Endothelial cell of umbilical vein (primary cell): ENCODE results near the gene RBM44. TPM values are rescaled to one million over a fixed set of nuclear protein-coding genes. Genes with fewer than 3 reads are reported as not detected.

Experiments
- BruUV-seq: library from RNA; stranded (reverse); fragments of 400-500 nt; replicated peaks from 2 replicates; lab custom pipeline; 2021; lab: Mats Ljungman, UMichigan
- CTCF ChIA-PET: fragments of 300-600, 350-600 bp; sonication (Branson Sonifier 250); formaldehyde crosslinking; loops from one replicate; lab custom pipeline; 2021; ENCODE audit warnings: antibody characterized with exemption, inconsistent platforms; lab: Charles Lee
- POLR2A ChIA-PET: fragments of 300-600, 350-600 bp; sonication (Branson Sonifier 250); formaldehyde crosslinking; loops from one replicate; lab custom pipeline; 2021; ENCODE audit warnings: antibody characterized with exemption, inconsistent platforms; lab: Charles Lee
- DNase-seq: peaks from one replicate; pipeline ENCODE4 v3.0.0-alpha.2; 2011; ENCODE audit warnings: low read depth, low spot score
- FAIRE-seq: peaks from 2 replicates; lab custom pipeline; 2011; peaks lifted over from hg19 to GRCh38; lab: Jason Lieb, UNC
- H2AFZ ChIP-seq: 2 replicates; pipeline ENCODE4 v1.6.0; 2012; ENCODE audit warnings: low read depth, low read length, control low read depth, inconsistent platforms
- H3K27ac ChIP-seq: 2 replicates; pipeline ENCODE4 v1.5.1; 2011; ENCODE audit warnings: low read depth, mild to moderate bottlenecking, control low read depth, low read length, moderate library complexity; ENCODE audit not compliant: insufficient read depth
- H3K27me3 ChIP-seq, 2 experiments: 2 replicates each; pipeline versions ENCODE4 v1.6.0 to v1.6.1; 2011; ENCODE audit warnings: low read length in 2 of 2, mixed read lengths in 1 of 2; ENCODE audit not compliant: control insufficient read depth in 2 of 2, insufficient read depth in 2 of 2
- H3K36me3 ChIP-seq, 2 experiments: 2 replicates in 1 of 2; 3 replicates in 1 of 2; pipeline ENCODE4 v1.5.1; 2011; ENCODE audit warnings: low read length in 2 of 2, mild to moderate bottlenecking in 1 of 2, moderate library complexity in 1 of 2; ENCODE audit not compliant: control insufficient read depth in 2 of 2, insufficient read depth in 2 of 2; ENCODE audit errors: extremely low read depth in 1 of 2
- H3K4me1 ChIP-seq: 3 replicates; pipeline ENCODE4 v1.5.1; 2011; ENCODE audit warnings: mild to moderate bottlenecking, low read length; ENCODE audit not compliant: control insufficient read depth, insufficient read depth; ENCODE audit errors: extremely low read depth
- H3K4me2 ChIP-seq: 2 replicates; pipeline ENCODE4 v1.6.1; 2011; ENCODE audit warnings: low read length, control low read depth, mixed read lengths; ENCODE audit not compliant: insufficient read depth
- H3K4me3 ChIP-seq, 3 experiments: fragments of 200-600 bp in 1 of 3; sonication (generic), shearing (Covaris generic) in 1 of 3; replicated peaks in 1 of 3; 2 replicates each; pipeline ENCODE4 v1.5.1; 2011 to 2016; ENCODE audit warnings: control low read depth in 3 of 3, low read length in 3 of 3, mild to moderate bottlenecking in 2 of 3, inconsistent platforms in 1 of 3, low read depth in 1 of 3, moderate library complexity in 1 of 3; ENCODE audit not compliant: insufficient read depth in 1 of 3
- H3K79me2 ChIP-seq: 2 replicates; pipeline ENCODE4 v1.6.0; 2012; ENCODE audit warnings: low read length, inconsistent platforms; ENCODE audit not compliant: control insufficient read depth, insufficient read depth
- H3K9ac ChIP-seq: replicated peaks from 2 replicates; pipeline ENCODE3; 2011; ENCODE audit warnings: low read length, control low read depth; ENCODE audit not compliant: insufficient read depth; ENCODE audit errors: extremely low read depth
- H3K9me1 ChIP-seq: replicated peaks from 3 replicates; pipeline ENCODE4 v1.6.0; 2011; ENCODE audit warnings: mild to moderate bottlenecking, low read length; ENCODE audit not compliant: control insufficient read depth, insufficient read depth; ENCODE audit errors: extremely low read depth
- H3K9me3 ChIP-seq: replicated peaks from 2 replicates; pipeline ENCODE4 v1.5.1; 2012; ENCODE audit warnings: low read length, inconsistent platforms; ENCODE audit not compliant: control insufficient read depth, insufficient read depth
- H4K20me1 ChIP-seq: replicated peaks from 2 replicates; pipeline ENCODE3; 2011; ENCODE audit warnings: mild to moderate bottlenecking, low read length; ENCODE audit not compliant: control insufficient read depth, insufficient read depth; ENCODE audit errors: extremely low read depth
- CTCF ChIP-seq, 2 donors: IDR thresholded peaks; 1 replicate in 1 of 2; 2 replicates in 1 of 2; pipeline ENCODE4 v1.5.1; 2011; ENCODE audit warnings: low read length in 2 of 2, mild to moderate bottlenecking in 2 of 2, moderate library complexity in 2 of 2, control low read depth in 1 of 2, inconsistent platforms in 1 of 2, low read depth in 1 of 2; ENCODE audit not compliant: insufficient read depth in 1 of 2; ENCODE audit errors: extremely low read depth in 1 of 2
- EZH2 ChIP-seq: IDR thresholded peaks from 2 replicates; pipeline ENCODE4 v1.6.1; 2012; ENCODE audit warnings: borderline replicate concordance, low read depth, mild to moderate bottlenecking, moderate library complexity, low read length, inconsistent platforms; ENCODE audit not compliant: severe bottlenecking
- FOS ChIP-seq: IDR thresholded peaks from 2 replicates; pipeline ENCODE4 v1.6.1; 2011; ENCODE audit warnings: mild to moderate bottlenecking, low read length, moderate library complexity, borderline replicate concordance; ENCODE audit not compliant: insufficient read depth
- GATA2 ChIP-seq: IDR thresholded peaks from 2 replicates; pipeline ENCODE4 v1.7.0; 2011; ENCODE audit warnings: low read depth, mild to moderate bottlenecking, moderate library complexity, mixed read lengths, low read length; ENCODE audit not compliant: insufficient read length, insufficient read depth
- JUN ChIP-seq: IDR thresholded peaks from 2 replicates; pipeline ENCODE4 v1.6.1; 2011; ENCODE audit warnings: borderline replicate concordance, low read depth; ENCODE audit not compliant: insufficient read length, insufficient read depth
- MYC ChIP-seq: IDR thresholded peaks from one replicate; pipeline ENCODE4 v1.6.1; 2011; ENCODE audit warnings: mild to moderate bottlenecking, low read depth, low read length
- POLR2A ChIP-seq: IDR thresholded peaks from 2 replicates; pipeline ENCODE4 v1.6.1; 2012; ENCODE audit warnings: low read depth, mild to moderate bottlenecking, control low read depth, low read length
- POLR2AphosphoS5 ChIP-seq: IDR thresholded peaks from 2 replicates; pipeline ENCODE4 v1.6.1; 2012; ENCODE audit warnings: low read depth, mild to moderate bottlenecking, control low read depth, low read length, moderate library complexity; ENCODE audit not compliant: insufficient read depth
- dilution Hi-C: fragments of 300-500 bp; cut with MboI; formaldehyde crosslinking; loops from one replicate; pipeline ENCODE4 v1.15.0; 2019; ENCODE audit warnings: low sequenced_read_pairs; ENCODE audit not compliant: extremely low pct_ligation_motif_present
- intact Hi-C: fragments of 100-400 bp; cut with micrococcal nuclease; formaldehyde crosslinking; loops from one replicate; pipeline ENCODE4 v1.10.0; 2022
- polyA plus RNA-seq, 4 experiments: library from polyadenylated mRNA; depleted of rRNA in 3 of 4; stranded (reverse) in 3 of 4; unstranded in 1 of 4; fragments of >200 nt; gene quantifications; 2 replicates each; pipeline versions ENCODE4 v1.2.1 to v1.2.3, GENCODE V29; 2011 to 2012; ENCODE audit warnings: missing spikeins in 1 of 4
- total RNA-seq: library from RNA; stranded (reverse); gene quantifications from 2 replicates; pipeline ENCODE4 v1.2.3, GENCODE V29; 2021
- TF ChIP-seq, protein P1 (sequence below): IDR thresholded peaks from 2 replicates; pipeline ENCODE4 v1.6.1; 2011; ENCODE audit not compliant: insufficient read depth, insufficient read length

The RBM44 gene
- total and polyA plus RNA-seq, 2 donors (not counting 3 experiments of a cell fraction or from before 2014, with no cell fraction given), result 0.14 to 0.53 TPM

GRCh38 chr2:237876951-237877491 is 78.4 kb downstream of the RBM44 start:
- ChIA-PET CTCF (no interaction called here), POLR2A (no interaction called here)
- no peaks in the 10 kb centered on the region for H4K20me1 ChIP-seq
- no peak overlapping the region for H2AFZ ChIP-seq
- H3K4me3 ChIP-seq, result no peak overlapping the region
- TF ChIP-seq CTCF (IDR thresholded peaks at IDR 0.05; ENCODE audit: extremely low read depth in 1 of 2, insufficient read depth in 1 of 2, low read depth in 1 of 2, low read length in 2 of 2), result no peak
- H3K9me1 ChIP-seq, result no peaks in the 10 kb centered on the region
- no TSS peak for BruUV-seq
- DNase-seq (no peak), FAIRE-seq (no peak)
- no peak overlapping the region for H3K4me2 ChIP-seq
- no peaks in the 10 kb centered on the region for H3K27me3 ChIP-seq
- H3K9ac ChIP-seq, result no peak overlapping the region
- no peaks in the 10 kb centered on the region for H3K36me3 ChIP-seq
- no peak overlapping the region for H3K27ac ChIP-seq
- no peaks in the 10 kb centered on the region for H3K4me1 ChIP-seq
- intact Hi-C loops (no loop called here), dilution Hi-C loops (no loop called here)
- H3K9me3 ChIP-seq, result no peaks in the 10 kb centered on the region
- no peaks in the 10 kb centered on the region for H3K79me2 ChIP-seq

GRCh38 chr2:237877576-237878307 is 79.2 kb downstream of the RBM44 start:
- no peaks in the 10 kb centered on the region for H3K4me1 ChIP-seq
- POLR2A ChIA-PET, result no interaction called here

More at GRCh38 chr2:237877576-237878307, 79.2 kb downstream of the RBM44 start:
- Histone ChIP-seq H3K9me3 (no peaks in the 10 kb centered on the region), H3K79me2 (no peaks in the 10 kb centered on the region), H2AFZ (no peak overlapping the region), H3K27ac (no peak overlapping the region), H3K36me3 (no peaks in the 10 kb centered on the region), H3K9ac (no peak overlapping the region), H3K4me3 (no peak overlapping the region), H3K4me2 (no peak overlapping the region), H3K9me1 (no peaks in the 10 kb centered on the region), H3K27me3 (no peaks in the 10 kb centered on the region), H4K20me1 (no peaks in the 10 kb centered on the region)
- TF ChIP-seq POLR2AphosphoS5 (no peak), POLR2A (no peak), EZH2 (no peak), FOS (no peak), MYC (no peak), JUN (no peak), GATA2 (no peak), CTCF (IDR thresholded peaks at IDR 0.05; ENCODE audit: extremely low read depth in 1 of 2, insufficient read depth in 1 of 2, low read depth in 1 of 2, low read length in 2 of 2) (no peak)
- TF ChIP-seq, protein P1, sequence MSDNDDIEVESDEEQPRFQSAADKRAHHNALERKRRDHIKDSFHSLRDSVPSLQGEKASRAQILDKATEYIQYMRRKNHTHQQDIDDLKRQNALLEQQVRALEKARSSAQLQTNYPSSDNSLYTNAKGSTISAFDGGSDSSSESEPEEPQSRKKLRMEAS, result no peak
- FAIRE-seq, result no peak
- BruUV-seq, result no TSS peak
- CTCF ChIA-PET, result no interaction called here
- dilution Hi-C loops, result no loop called here
- intact Hi-C loops, result no loop called here
- DNase-seq, result no peak
